Mesendoderm (in vitro differentiated cells): ENCODE data around the gene RIPPLY2.

Experiments
- DNase-seq: peaks from one replicate; pipeline ENCODE4 v3.0.0; 2013
- H2AK5ac ChIP-seq: 2 replicates; pipeline ENCODE4 v1.6.1; 2013; ENCODE audit warnings: low read length, inconsistent platforms
- H2BK120ac ChIP-seq: 2 replicates; pipeline ENCODE4 v1.6.1; 2013; ENCODE audit warnings: low read depth, mild to moderate bottlenecking, low read length, moderate library complexity, mixed read lengths
- H2BK15ac ChIP-seq: replicated peaks from 2 replicates; pipeline ENCODE4 v1.6.1; 2013; ENCODE audit warnings: low read depth, mild to moderate bottlenecking, moderate library complexity
- H2BK5ac ChIP-seq: 2 replicates; pipeline ENCODE4 v1.6.1; 2013; ENCODE audit warnings: low read length, inconsistent platforms
- H3K18ac ChIP-seq: 2 replicates; pipeline ENCODE4 v1.6.1; 2013; ENCODE audit warnings: mild to moderate bottlenecking, low read length, mixed read lengths
- H3K23ac ChIP-seq: one replicate; pipeline ENCODE4 v1.6.1; 2013; ENCODE audit warnings: low read length
- H3K27ac ChIP-seq: 2 replicates; pipeline ENCODE4 v1.5.1; 2013; ENCODE audit warnings: low read depth, mild to moderate bottlenecking, inconsistent platforms, low read length, moderate library complexity
- H3K27me3 ChIP-seq: 2 replicates; pipeline ENCODE4 v1.6.1; 2013; ENCODE audit warnings: low read length, control low read depth, mild to moderate bottlenecking, inconsistent platforms; ENCODE audit not compliant: insufficient read depth, poor library complexity
- H3K36me3 ChIP-seq: 2 replicates; pipeline ENCODE4 v1.6.1; 2013; ENCODE audit warnings: low read length, inconsistent platforms; ENCODE audit not compliant: control insufficient read depth, insufficient read depth
- H3K4ac ChIP-seq: one replicate; pipeline ENCODE4 v1.6.1; 2013; ENCODE audit warnings: low read depth, mild to moderate bottlenecking, low read length, moderate library complexity
- H3K4me1 ChIP-seq: 2 replicates; pipeline ENCODE4 v1.6.1; 2013; ENCODE audit warnings: low read depth, low read length, inconsistent platforms; ENCODE audit not compliant: control insufficient read depth
- H3K4me2 ChIP-seq: 2 replicates; pipeline ENCODE4 v1.6.1; 2013; ENCODE audit warnings: low read length
- H3K4me3 ChIP-seq: 2 replicates; pipeline ENCODE4 v1.5.1; 2013; ENCODE audit warnings: mild to moderate bottlenecking, low read length
- H3K56ac ChIP-seq: one replicate; pipeline ENCODE4 v1.6.1; 2013; ENCODE audit warnings: low read length
- H3K79me1 ChIP-seq: 2 replicates; pipeline ENCODE4 v1.6.1; 2013; ENCODE audit warnings: low read length, inconsistent platforms
- H3K79me2 ChIP-seq: 2 replicates; pipeline ENCODE4 v1.6.1; 2013; ENCODE audit warnings: mild to moderate bottlenecking, low read length; ENCODE audit not compliant: control insufficient read depth, insufficient read depth
- H3K9ac ChIP-seq: 2 replicates; pipeline ENCODE4 v1.6.1; 2013; ENCODE audit warnings: low read length, inconsistent platforms
- H4K5ac ChIP-seq: one replicate; pipeline ENCODE4 v1.6.1; 2013; ENCODE audit warnings: low read length
- H4K8ac ChIP-seq: one replicate; pipeline ENCODE4 v1.6.1; 2013; ENCODE audit warnings: low read depth, mild to moderate bottlenecking, control low read depth, low read length, moderate library complexity
- WGBS: extraction: QIAGEN DNeasy Blood & Tissue Kit; methylation state at CpG from one replicate; pipeline ENCODE4 v1.1.7; 2013; ENCODE audit warnings: low lambda C conversion rate, missing lambda C conversion rate; ENCODE audit not compliant: insufficient coverage; ENCODE audit errors: extremely low coverage; 5-methylcytosine and 5-hydroxymethylcytosine counted together

Gene RIPPLY2

DNA sequence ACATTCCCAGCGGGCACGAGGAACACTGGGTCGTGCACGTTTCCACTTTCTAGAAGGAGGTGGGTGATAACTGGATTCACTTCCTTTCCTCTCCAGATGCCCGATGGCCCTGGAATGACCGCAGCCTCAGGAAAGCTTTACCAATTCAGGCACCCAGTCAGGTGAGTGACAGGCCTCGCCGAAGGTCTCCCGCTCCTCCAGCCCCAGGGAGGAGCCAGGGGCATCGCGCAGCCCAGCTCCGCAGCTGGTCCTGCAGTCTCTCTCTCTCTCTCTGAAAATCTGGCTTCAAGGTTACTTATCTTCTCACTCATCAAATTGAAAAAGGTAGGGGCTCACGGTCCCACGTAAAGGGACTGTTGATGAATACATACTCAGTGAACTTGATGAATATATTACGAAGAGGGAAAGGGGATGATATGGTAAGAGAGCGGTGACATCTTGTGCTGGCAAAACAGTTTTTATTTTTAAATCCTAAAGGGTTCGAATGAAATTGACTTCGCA, 891 bp downstream of the RIPPLY2 start:
- Histone ChIP-seq H3K4ac (no peak overlapping the region), H3K4me1 (no peaks in the 10 kb centered on the region), H2BK15ac (no peak overlapping the region), H3K36me3 (no peaks in the 10 kb centered on the region), H3K18ac (no peak overlapping the region), H4K8ac (no peak overlapping the region), H3K23ac (no peak overlapping the region), H3K4me3 (peak overlapping the region; percentile 5), H3K9ac (peak overlapping the region; percentile 64), H3K27me3 (peaks cover 6% of the 10 kb centered on the region), H3K4me2 (peak overlapping the region; percentile 62), H2AK5ac (no peak overlapping the region), H3K79me1 (no peaks in the 10 kb centered on the region), H3K56ac (peak overlapping the region; percentile 82), H2BK120ac (no peak overlapping the region), H3K27ac (no peak overlapping the region), H2BK5ac (no peak overlapping the region), H4K5ac (no peak overlapping the region), H3K79me2 (no peaks in the 10 kb centered on the region)
- no CpG with 5 or more reads among the region's 18 CpGs for WGBS
- DNase-seq = peak; percentile 46

DNA sequence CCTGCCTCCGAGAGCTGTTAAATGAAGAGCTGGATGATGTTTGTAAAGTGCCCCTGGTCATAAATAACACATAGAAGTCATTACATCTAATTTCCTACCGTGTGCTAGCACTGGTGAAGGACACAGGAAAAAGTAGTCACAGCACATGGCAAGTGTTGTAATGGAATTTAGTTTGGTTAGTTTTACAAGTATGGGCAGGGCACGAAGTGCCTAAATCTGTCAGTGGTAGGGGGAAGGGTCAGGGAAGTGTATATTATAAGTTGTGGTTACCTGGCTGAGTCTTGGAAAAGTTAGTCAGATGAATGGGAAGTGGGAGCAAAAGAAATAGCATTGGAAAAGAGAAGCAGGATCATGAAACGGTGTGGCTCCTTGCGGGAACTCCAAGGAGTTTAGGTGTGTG, 1.6 kb downstream of the RIPPLY2 start:
- Histone ChIP-seq H3K79me2 (no peaks in the 10 kb centered on the region), H2AK5ac (no peak overlapping the region), H4K5ac (no peak overlapping the region), H3K4ac (no peak overlapping the region), H2BK5ac (no peak overlapping the region), H3K56ac (no peak overlapping the region), H4K8ac (no peak overlapping the region), H3K18ac (no peak overlapping the region), H3K27ac (no peak overlapping the region), H3K4me3 (no peak overlapping the region), H3K23ac (no peak overlapping the region), H3K36me3 (no peaks in the 10 kb centered on the region), H3K79me1 (no peaks in the 10 kb centered on the region), H3K27me3 (peaks cover 6% of the 10 kb centered on the region), H3K9ac (no peak overlapping the region), H3K4me2 (no peak overlapping the region), H2BK120ac (no peak overlapping the region), H3K4me1 (no peaks in the 10 kb centered on the region), H2BK15ac (no peak overlapping the region)
- no peak for DNase-seq
- WGBS = no CpG with 5 or more reads among the region's 5 CpGs

DNA sequence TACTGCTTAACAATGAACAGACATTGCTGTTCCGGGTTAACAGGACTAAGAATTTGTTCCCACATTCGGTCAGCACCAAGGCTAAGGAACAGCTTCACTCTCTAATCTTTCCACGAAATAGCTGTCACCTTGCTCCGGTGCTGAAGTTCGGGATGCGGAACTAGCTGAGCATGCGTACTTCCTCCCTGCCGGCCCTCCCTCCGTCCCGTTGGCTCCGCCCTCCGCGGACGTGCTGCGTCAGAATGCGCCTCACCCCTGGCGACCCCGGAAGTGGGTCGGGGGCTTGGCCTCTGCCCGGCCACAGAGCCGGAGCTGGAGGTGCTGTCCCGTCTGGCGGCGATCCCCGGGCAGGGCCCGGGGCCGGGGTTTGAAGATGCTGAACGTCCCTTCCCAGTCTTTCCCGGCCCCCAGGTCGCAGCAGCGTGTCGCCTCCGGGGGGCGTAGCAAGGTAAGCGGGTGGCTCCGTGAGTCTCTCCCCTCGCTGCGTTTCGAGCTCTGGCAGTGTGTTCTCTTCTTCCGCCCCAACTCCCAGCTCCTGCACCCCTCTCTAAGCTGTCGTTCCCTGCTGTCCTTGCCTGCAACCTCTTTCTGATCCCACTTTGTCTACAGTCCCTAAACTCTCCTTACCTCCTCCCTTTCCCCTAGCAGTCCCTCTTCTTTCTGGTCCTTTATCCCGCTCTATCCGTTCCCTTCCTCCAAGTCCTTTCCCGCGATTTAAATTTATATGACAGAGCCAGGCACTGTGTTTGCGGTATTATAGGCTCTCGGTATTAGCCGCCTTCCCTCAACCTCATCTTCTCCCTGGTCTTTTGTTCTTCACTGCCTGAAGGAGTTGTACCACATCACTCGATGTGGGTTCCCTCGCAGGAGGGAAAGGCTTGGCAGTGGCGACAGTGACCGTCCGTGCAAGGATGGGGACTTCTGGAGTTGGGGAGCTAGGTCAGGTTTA, 6.5 kb downstream of the RIPPLY2 start, which contains the start of gene CYB5R4:
Gene CYB5R4 (plus strand): TSS at position 280 of the 949 bp plus-strand sequence. CDS start 94 bp downstream, at position 374.
- no peak within 1 kb of the TSS for H3K27ac ChIP-seq

DNA sequence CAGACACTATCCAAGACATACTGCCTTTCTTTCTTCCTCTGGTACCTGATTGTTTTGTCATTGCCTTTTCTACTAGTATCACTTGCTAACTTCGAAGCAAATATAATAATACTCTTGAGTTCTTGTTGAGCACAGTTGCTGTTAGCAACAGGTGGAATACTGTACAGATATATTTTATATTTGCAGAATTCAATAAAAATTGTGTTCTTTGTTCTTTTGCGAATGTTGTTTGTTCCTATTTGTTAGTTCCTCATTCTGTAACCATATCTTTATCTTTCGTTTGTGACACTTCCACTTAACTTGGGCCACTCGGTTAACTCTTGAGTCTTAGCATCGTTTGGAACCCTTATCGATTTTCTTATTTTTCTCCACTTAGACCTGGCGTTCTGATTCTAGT, 7.2 kb downstream of the RIPPLY2 start:
- peaks cover 5% of the 10 kb centered on the region for H3K79me1 ChIP-seq
- H2AK5ac ChIP-seq = no peak overlapping the region
- H3K27ac ChIP-seq = no peak overlapping the region
- peak overlapping the region; percentile 85 for H3K9ac ChIP-seq
- no CpG with 5 or more reads among the region's 7 CpGs for WGBS
- H2BK5ac ChIP-seq = no peak overlapping the region
- peak overlapping the region; percentile 89 for H3K4me3 ChIP-seq
- no peak overlapping the region for H4K8ac ChIP-seq
- H3K36me3 ChIP-seq = no peaks in the 10 kb centered on the region
- peak overlapping the region; percentile 88 for H3K56ac ChIP-seq
- no peaks in the 10 kb centered on the region for H3K4me1 ChIP-seq
- H3K4ac ChIP-seq = no peak overlapping the region
- no peaks in the 10 kb centered on the region for H3K27me3 ChIP-seq
- peaks cover 5% of the 10 kb centered on the region for H3K79me2 ChIP-seq
- no peak overlapping the region for H3K18ac ChIP-seq
- no peak overlapping the region for H2BK120ac ChIP-seq
- no peak overlapping the region for H4K5ac ChIP-seq
- no peak overlapping the region for H2BK15ac ChIP-seq
- H3K4me2 ChIP-seq = peak overlapping the region; percentile 97
- no peak overlapping the region for H3K23ac ChIP-seq
- DNase-seq = no peak

More for the DNA sequence above, 6.5 kb downstream of the RIPPLY2 start, which contains the start of gene CYB5R4:
- Histone ChIP-seq H3K23ac (no peak within 1 kb of the TSS), H3K36me3 (no peaks in the 10 kb centered on the region), H3K4me3 (peak within 1 kb of the TSS; percentile 89), H2BK15ac (no peak within 1 kb of the TSS), H2AK5ac (no peak within 1 kb of the TSS), H3K18ac (no peak within 1 kb of the TSS), H3K4ac (no peak within 1 kb of the TSS), H3K4me2 (peak within 1 kb of the TSS; percentile 97), H4K5ac (no peak within 1 kb of the TSS), H3K79me2 (peaks cover 5% of the 10 kb centered on the region), H3K79me1 (peaks cover 5% of the 10 kb centered on the region), H2BK5ac (no peak within 1 kb of the TSS), H4K8ac (no peak within 1 kb of the TSS), H3K4me1 (no peaks in the 10 kb centered on the region), H3K27me3 (peaks cover 5% of the 10 kb centered on the region), H3K56ac (peak within 1 kb of the TSS; percentile 88), H3K9ac (peak within 1 kb of the TSS; percentile 85), H2BK120ac (no peak within 1 kb of the TSS)
- peak; percentile 98 for DNase-seq
- WGBS = no CpG with 5 or more reads among the region's 53 CpGs

DNA sequence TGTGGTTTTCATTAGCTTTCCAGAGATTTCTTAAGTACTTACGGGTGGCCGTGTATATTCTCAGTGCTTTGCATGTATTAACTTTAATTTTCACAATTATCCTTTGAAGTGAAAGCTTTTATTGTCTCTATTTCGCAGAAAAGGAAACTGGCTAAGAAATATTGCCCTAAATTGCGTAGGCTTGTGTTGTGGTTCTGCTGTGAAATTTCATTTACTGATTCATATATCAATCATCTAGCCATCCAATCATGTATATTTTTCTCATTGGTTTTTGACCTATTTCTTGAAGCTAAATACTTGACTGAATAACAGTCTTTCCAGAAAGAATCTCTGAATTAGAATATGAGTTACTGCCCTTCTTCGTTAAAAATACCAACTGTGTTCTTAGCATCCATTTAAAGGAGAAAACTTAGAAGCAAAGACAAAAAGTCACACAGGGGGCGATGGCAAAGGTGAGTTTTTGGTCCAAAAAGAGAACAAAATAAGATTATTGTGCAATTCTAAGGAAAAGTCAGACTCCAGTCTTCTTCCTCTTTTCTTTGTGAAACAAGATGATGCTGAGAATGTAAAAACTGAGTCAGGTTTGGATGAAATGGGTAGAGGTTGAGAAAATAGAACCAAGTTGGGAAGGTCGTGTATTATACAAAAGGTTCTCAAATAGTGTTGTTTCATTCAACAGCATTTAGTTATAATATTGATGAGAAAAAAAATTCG, 7.8 kb downstream of the RIPPLY2 start:
- Histone ChIP-seq H3K9ac (no peak overlapping the region), H3K36me3 (no peaks in the 10 kb centered on the region), H4K5ac (no peak overlapping the region), H3K79me1 (peaks cover 5% of the 10 kb centered on the region), H3K4me1 (no peaks in the 10 kb centered on the region), H2BK15ac (no peak overlapping the region), H3K27me3 (no peaks in the 10 kb centered on the region), H2BK5ac (no peak overlapping the region), H3K4ac (no peak overlapping the region), H3K23ac (no peak overlapping the region), H4K8ac (no peak overlapping the region), H3K4me3 (no peak overlapping the region), H2BK120ac (no peak overlapping the region), H3K27ac (no peak overlapping the region), H3K56ac (no peak overlapping the region), H2AK5ac (no peak overlapping the region), H3K18ac (no peak overlapping the region), H3K4me2 (no peak overlapping the region), H3K79me2 (peaks cover 5% of the 10 kb centered on the region)
- no peak for DNase-seq
- WGBS = no CpG with 5 or more reads among the region's 8 CpGs
